Measurements from ENCODE around the gene SUCO. TPM values are rescaled to one million over a fixed set of nuclear protein-coding genes. Genes with fewer than 3 reads are reported as not detected.

The SUCO gene
- total RNA-seq, 1 donor from 2014 or later: 35.2 TPM

DNA sequence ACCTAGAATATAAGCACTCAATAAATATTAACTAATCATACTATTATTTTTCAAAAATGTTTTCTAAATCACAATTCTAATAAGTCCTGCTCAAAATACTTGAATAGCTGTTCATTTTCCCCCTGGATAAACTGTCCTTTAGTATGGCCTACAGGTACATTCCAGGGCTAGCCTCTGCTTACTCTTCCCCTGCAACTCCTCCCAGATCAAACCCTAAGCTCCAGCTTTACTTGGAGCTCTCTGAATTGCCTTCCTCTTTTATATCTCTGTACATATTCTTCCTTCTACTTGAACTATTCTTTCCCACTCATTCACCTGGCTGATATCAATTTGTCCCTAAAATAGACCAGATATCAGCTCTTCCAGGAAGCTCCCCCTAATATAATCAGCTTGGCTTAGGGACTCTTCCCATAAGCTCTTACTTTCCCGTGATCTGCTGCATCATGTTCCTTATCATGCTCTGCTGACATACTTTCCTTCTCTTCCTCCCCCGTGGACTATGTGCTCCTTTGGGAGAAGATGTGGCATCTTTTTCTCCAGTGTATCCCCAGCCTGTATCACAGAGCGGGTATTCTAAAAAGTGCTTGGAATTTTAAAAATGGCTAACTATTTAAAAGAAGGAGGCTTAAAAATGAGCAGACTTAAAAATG lies 46.0 kb upstream of the SUCO start:
- TF ChIP-seq, protein P1, sequence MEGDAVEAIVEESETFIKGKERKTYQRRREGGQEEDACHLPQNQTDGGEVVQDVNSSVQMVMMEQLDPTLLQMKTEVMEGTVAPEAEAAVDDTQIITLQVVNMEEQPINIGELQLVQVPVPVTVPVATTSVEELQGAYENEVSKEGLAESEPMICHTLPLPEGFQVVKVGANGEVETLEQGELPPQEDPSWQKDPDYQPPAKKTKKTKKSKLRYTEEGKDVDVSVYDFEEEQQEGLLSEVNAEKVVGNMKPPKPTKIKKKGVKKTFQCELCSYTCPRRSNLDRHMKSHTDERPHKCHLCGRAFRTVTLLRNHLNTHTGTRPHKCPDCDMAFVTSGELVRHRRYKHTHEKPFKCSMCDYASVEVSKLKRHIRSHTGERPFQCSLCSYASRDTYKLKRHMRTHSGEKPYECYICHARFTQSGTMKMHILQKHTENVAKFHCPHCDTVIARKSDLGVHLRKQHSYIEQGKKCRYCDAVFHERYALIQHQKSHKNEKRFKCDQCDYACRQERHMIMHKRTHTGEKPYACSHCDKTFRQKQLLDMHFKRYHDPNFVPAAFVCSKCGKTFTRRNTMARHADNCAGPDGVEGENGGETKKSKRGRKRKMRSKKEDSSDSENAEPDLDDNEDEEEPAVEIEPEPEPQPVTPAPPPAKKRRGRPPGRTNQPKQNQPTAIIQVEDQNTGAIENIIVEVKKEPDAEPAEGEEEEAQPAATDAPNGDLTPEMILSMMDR (IDR thresholded peaks at IDR 0.05): no peak
- Mint-ChIP-seq H3K36me3 (ENCODE audit: low read depth) (peaks cover 2% of the 10 kb centered on the region), H3K27me3 (ENCODE audit: low read depth) (peaks cover 13% of the 10 kb centered on the region), H3K4me3 (ENCODE audit: unreplicated experiment) (no peak overlapping the region), H3K4me1 (ENCODE audit: low read depth) (peaks cover 4% of the 10 kb centered on the region), H3K9me3 (ENCODE audit: low read depth) (no peaks in the 10 kb centered on the region), H3K27ac (ENCODE audit: unreplicated experiment) (no peak overlapping the region)
- DNase-seq (ENCODE audit: low spot score): no peak

DNA sequence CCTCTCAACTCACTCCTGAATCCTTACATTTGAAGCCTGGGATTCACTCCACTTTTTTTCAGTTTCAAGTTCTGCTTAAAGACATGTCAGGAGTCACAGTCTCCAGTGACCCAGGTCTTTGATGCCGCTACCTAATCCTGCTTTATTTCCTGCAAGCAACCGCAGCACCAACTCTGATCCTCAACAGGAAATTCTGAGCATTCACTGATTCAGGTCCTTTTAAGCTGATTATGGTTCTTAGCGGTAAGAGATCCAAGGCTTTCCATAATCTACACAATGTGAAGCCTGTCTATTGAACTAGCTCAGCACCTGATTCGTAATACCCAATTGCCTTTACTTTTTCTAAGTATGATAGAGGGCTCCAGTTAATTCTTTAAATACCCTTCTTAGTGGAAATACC lies 45.4 kb upstream of the SUCO start:
- no peak overlapping the region for H3K4me3 Mint-ChIP-seq (ENCODE audit: unreplicated experiment)
- peaks cover 4% of the 10 kb centered on the region for H3K4me1 Mint-ChIP-seq (ENCODE audit: low read depth)
- H3K27ac Mint-ChIP-seq (ENCODE audit: unreplicated experiment): no peak overlapping the region
- TF ChIP-seq, protein P1 (IDR thresholded peaks at IDR 0.05): no peak
- peaks cover 13% of the 10 kb centered on the region for H3K27me3 Mint-ChIP-seq (ENCODE audit: low read depth)
- peaks cover 2% of the 10 kb centered on the region for H3K36me3 Mint-ChIP-seq (ENCODE audit: low read depth)
- no peaks in the 10 kb centered on the region for H3K9me3 Mint-ChIP-seq (ENCODE audit: low read depth)
- no peak for DNase-seq (ENCODE audit: low spot score)

DNA sequence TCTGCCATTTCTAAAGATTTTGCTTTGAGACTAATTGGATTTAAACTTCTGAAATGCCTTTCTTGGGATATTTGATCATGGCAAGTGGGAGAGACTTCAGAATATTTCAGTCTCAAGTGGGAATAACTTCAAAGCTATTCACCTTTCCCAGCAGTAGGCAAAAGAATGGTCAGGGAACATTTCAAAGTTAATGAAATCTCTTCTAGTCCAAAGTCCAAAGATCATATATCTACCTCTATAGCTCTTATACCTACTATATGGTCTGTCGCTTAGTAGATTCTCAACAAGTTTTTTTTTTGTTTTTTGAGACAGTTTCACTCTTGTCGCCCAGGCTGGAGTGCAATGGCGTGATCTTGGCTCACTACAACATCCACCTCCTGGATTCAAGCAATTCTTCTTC lies 44.6 kb upstream of the SUCO start:
- Mint-ChIP-seq H3K4me3 (ENCODE audit: unreplicated experiment) (no peak overlapping the region), H3K36me3 (ENCODE audit: low read depth) (peaks cover 2% of the 10 kb centered on the region), H3K27ac (ENCODE audit: unreplicated experiment) (no peak overlapping the region), H3K4me1 (ENCODE audit: low read depth) (no peaks in the 10 kb centered on the region), H3K27me3 (ENCODE audit: low read depth) (peaks cover 13% of the 10 kb centered on the region), H3K9me3 (ENCODE audit: low read depth) (no peaks in the 10 kb centered on the region)
- DNase-seq (ENCODE audit: low spot score): no peak
- TF ChIP-seq, protein P1 (IDR thresholded peaks at IDR 0.05): no peak

DNA sequence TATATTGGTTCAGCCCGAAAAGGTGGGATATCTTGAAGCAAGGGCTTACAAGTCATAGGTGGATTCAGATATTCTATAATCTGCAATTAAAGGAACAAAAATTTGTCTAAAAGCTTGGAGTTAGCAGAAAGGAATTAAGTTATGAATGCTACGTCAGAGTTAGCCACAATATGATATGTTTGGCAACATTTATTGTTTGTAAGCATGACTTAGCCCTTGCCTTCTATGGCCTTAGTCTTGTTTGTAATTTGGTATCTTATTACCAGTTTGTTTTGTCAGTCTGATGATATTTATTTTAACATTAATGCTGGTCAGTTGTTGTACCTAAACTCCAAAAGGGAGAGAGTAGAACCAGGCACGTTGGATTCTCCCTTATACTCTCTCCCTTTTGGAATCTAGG lies 43.1 kb upstream of the SUCO start:
- TF ChIP-seq, protein P1 (IDR thresholded peaks at IDR 0.05): no peak
- Mint-ChIP-seq H3K9me3 (ENCODE audit: low read depth) (no peaks in the 10 kb centered on the region), H3K4me1 (ENCODE audit: low read depth) (no peaks in the 10 kb centered on the region), H3K27me3 (ENCODE audit: low read depth) (peaks cover 13% of the 10 kb centered on the region), H3K36me3 (ENCODE audit: low read depth) (peaks cover 2% of the 10 kb centered on the region), H3K4me3 (ENCODE audit: unreplicated experiment) (no peak overlapping the region), H3K27ac (ENCODE audit: unreplicated experiment) (no peak overlapping the region)
- DNase-seq (ENCODE audit: low spot score): no peak

DNA sequence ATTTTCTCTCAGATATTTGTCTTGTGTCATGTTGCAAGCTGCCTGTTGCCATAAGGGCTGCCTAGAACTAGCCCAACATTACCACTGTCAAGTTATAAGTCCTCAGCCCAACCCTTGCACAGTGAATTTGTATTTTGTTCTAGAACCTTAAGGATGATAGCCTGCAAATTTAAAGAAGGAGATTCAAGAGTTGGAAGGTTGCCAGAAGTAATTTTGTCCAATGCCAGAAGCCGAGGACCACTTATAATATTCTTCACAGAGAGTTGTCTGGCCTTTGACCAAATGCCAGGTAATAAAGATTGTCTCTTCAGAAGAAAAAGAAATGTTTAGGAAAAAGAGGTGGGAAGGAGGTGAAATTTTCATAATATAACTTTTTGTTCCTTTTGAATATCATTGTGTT lies 40.5 kb upstream of the SUCO start:
- Mint-ChIP-seq H3K36me3 (ENCODE audit: low read depth) (peaks cover 2% of the 10 kb centered on the region), H3K4me3 (ENCODE audit: unreplicated experiment) (no peak overlapping the region), H3K27ac (ENCODE audit: unreplicated experiment) (no peak overlapping the region), H3K27me3 (ENCODE audit: low read depth) (peaks cover 12% of the 10 kb centered on the region), H3K4me1 (ENCODE audit: low read depth) (peaks cover 11% of the 10 kb centered on the region), H3K9me3 (ENCODE audit: low read depth) (no peaks in the 10 kb centered on the region)
- TF ChIP-seq, protein P1 (IDR thresholded peaks at IDR 0.05): no peak
- DNase-seq (ENCODE audit: low spot score): no peak

Data from chondrocyte (in vitro differentiated cells).